Thyroid gland (tissue), 4 donors: ENCODE measurements around the gene SLC22A4.

ENCODE experiments used
- POLR2A ChIP-seq, 2 donors: fragments of 450-650 bp; IDR thresholded peaks; one replicate each; pipeline ENCODE4 v1.6.1; 2017; ENCODE audit warnings: antibody characterized with exemption in 2 of 2, mild to moderate bottlenecking in 2 of 2, moderate library complexity in 1 of 2
- TF ChIP-seq, protein P1 (sequence below), 6 experiments: fragments of 200-600 bp in 3 of 6; fragments of 450-650 bp in 3 of 6; sonication (generic) in 3 of 6; IDR thresholded peaks; one replicate each; pipeline ENCODE4 v1.5.1; 2016 to 2019; ENCODE audit warnings: antibody characterized with exemption in 6 of 6, mild to moderate bottlenecking in 2 of 6, inconsistent platforms in 1 of 6, moderate library complexity in 1 of 6

DNA sequence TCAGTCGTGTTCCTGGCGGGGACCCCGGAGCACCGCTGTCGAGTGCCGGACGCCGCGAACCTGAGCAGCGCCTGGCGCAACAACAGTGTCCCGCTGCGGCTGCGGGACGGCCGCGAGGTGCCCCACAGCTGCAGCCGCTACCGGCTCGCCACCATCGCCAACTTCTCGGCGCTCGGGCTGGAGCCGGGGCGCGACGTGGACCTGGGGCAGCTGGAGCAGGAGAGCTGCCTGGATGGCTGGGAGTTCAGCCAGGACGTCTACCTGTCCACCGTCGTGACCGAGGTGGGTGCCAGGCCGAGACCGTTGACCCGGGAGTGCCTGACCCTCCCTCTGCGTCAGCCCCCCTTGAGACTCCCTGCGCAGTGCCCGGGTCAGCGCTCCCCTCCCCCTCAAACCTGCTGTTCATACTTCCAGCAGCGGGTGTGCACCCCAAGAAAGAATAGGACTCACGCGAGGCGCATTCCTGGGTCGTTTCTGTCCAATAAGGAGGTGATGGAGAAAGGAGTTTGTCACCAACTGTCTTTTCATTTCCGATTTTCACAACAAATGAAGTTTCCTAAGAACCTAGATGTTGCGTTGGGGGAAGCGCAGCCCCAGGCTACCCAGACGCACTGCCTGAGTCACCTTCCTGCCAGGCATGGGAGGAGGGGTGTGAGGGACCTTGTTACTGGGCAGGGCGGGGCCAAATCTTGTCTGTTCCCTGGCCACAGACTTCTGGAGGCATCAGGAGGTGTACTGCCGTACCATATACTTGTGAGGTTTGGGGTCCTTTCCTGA, 722 bp downstream of the SLC22A4 start:
- TF ChIP-seq, protein P1, sequence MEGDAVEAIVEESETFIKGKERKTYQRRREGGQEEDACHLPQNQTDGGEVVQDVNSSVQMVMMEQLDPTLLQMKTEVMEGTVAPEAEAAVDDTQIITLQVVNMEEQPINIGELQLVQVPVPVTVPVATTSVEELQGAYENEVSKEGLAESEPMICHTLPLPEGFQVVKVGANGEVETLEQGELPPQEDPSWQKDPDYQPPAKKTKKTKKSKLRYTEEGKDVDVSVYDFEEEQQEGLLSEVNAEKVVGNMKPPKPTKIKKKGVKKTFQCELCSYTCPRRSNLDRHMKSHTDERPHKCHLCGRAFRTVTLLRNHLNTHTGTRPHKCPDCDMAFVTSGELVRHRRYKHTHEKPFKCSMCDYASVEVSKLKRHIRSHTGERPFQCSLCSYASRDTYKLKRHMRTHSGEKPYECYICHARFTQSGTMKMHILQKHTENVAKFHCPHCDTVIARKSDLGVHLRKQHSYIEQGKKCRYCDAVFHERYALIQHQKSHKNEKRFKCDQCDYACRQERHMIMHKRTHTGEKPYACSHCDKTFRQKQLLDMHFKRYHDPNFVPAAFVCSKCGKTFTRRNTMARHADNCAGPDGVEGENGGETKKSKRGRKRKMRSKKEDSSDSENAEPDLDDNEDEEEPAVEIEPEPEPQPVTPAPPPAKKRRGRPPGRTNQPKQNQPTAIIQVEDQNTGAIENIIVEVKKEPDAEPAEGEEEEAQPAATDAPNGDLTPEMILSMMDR (IDR thresholded peaks at IDR 0.05) = no peak
- TF ChIP-seq POLR2A (IDR thresholded peaks at IDR 0.05) = no peak
